A673 (cell line): ENCODE measurements around the gene PRUNE2.

ENCODE experiments used
- EZH2 ChIP-seq: fragments of 200-600 bp; sonication (generic); IDR thresholded peaks from 2 replicates; pipeline ENCODE4 v1.6.1; 2017; ENCODE audit warnings: borderline replicate concordance, low read depth, mild to moderate bottlenecking, mixed read lengths, antibody characterized with exemption, low read length; ENCODE audit not compliant: poor library complexity, severe bottlenecking
- TF ChIP-seq, protein P1 (sequence below): fragments of 300-800, 200-600 bp; sonication (generic); conservative IDR thresholded peaks from 2 replicates; pipeline ENCODE4 v1.5.1; 2017; ENCODE audit warnings: low read depth, mild to moderate bottlenecking, antibody characterized with exemption, low read length, moderate library complexity, mixed read lengths

DNA sequence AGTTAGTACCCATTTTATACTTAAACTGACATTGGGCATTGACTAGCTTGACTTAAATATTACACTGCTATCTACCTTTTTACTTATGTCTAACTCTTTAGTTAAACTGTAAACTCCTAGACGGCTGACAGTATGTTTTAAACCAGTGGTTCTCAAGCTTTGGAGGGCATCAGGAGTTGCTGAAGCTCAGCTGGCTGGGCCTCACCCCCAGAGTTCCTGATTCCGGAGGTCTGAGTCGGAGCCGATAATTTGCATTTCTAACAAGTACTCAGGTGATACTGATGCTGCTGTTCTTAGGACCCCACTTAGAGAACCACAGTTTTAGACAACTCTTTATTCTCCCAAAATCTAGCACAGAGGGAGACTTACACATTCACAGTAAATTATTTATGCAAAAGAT is 205.0 kb downstream of the PRUNE2 start:
- TF ChIP-seq, protein P1, sequence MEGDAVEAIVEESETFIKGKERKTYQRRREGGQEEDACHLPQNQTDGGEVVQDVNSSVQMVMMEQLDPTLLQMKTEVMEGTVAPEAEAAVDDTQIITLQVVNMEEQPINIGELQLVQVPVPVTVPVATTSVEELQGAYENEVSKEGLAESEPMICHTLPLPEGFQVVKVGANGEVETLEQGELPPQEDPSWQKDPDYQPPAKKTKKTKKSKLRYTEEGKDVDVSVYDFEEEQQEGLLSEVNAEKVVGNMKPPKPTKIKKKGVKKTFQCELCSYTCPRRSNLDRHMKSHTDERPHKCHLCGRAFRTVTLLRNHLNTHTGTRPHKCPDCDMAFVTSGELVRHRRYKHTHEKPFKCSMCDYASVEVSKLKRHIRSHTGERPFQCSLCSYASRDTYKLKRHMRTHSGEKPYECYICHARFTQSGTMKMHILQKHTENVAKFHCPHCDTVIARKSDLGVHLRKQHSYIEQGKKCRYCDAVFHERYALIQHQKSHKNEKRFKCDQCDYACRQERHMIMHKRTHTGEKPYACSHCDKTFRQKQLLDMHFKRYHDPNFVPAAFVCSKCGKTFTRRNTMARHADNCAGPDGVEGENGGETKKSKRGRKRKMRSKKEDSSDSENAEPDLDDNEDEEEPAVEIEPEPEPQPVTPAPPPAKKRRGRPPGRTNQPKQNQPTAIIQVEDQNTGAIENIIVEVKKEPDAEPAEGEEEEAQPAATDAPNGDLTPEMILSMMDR: no peak
- TF ChIP-seq EZH2: no peak
